GM18511 (cell line): Measurements from ENCODE around the gene VSIG4.
A peak's percentile ranks its signal among the peaks of the same experiment; 100 is the strongest.

Experiments
- ATAC-seq: cut with Tn5 transposase; IDR thresholded peaks from one replicate; pipeline ENCODE4 v1.9.1; 2021; ENCODE audit warnings: mild to moderate bottlenecking, moderate library complexity; ENCODE audit not compliant: unreplicated experiment

VSIG4 gene

DNA sequence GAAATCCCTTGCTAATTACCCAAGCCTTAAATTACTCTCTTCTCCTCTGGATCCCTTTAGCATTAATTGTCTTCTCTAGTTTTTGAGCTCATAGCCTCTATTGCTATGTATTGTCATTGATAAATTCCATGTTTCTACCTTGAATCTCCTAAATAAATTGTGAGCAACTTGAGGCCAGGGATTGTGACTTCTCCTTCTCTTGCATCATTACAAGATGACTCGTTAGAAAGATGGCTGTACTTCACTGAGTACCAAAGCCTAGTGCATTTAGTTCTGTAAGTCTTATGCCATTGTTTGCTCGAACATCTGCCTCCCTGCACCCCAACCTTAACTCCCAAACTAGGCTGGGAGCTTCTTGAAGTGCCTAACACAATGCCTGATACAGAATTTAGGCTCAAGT, 15.3 kb downstream of the VSIG4 start:
- ATAC-seq, result no peak

DNA sequence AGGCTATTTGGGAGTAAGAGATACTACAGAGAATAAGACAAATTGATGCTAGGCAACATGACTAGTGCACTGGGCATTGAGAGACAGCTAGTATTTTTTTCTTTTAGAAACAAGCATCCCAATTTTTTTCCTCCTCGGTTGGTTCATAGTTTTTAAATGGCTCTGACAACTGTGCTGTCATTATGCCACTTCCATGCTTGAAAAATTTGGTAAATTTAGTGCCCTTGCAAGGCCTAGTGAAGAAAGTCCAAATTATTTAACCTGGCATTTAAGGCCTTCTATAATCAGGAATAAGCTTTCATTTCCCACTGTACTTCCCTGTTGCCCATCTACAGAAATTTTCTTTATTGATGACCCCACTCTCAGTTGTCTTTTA, 15.8 kb downstream of the VSIG4 start:
- ATAC-seq, result no peak

DNA sequence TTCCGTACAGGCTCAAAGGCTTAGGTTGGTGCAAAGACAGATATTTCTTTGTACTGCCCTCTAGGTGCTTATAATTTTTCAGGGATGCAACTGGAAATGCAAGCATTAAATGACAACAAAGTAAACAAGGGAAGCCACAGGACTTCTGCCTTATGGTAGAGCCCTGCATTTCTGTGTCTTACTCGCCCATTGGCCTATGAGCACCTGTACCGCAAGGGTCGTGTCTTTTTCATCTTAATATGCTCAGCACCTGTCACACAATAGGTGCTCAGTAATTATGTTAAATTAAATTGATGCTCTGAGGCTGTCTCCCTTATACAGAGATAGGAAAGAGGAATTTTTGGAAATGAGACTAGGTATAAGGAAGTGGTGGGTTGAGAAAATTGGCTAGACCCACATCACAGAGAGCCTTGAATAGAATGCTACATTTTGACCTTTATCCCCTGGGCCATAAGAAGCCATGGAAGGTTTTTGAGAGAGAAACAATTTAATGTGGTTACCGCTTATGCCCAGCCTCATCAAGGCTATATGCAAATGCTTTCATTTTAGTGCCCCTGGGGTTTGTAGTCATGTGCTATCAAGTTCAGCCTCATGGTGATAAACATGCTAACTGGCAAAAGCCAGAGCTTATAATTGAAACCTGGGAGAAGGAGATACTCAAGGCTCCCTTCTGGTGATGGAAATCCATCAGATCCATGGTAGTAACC, 16.3 kb downstream of the VSIG4 start:
- ATAC-seq, result no peak

DNA sequence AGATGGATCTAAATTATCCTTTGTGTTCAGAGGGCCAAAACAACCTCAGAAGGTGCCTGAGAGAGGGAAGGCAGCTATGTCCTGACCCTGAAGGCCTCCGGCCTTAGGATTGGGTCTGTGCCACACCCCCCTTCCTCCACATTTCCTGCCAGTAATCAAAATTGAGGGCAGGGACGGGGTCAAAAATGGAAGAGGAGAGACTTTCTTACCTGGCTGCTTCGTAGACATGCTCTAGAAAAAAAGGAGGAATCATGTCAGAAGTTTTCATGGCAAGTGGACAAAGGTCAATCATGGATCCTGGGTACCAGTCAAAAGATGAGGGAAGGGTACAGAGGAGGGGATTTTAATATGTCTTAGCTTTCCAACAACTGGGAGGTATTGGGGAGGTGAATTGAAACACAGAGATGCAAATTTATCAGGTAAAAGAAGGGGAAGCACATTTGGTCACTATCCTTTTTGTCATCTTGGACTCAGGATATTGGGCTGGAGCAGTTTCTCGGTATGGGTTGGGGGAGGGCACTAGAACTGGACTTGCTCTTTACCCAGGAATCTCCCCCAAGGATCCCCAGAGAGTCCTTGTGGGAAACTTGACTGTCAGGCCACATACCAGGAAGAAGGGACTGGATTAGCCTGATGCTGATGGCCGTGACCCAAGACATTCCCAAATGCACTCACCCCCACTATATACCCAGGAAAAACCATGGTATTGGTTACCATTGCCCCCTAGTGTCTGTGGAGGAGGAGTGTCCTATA, 17.1 kb downstream of the VSIG4 start:
- ATAC-seq, result no peak

DNA sequence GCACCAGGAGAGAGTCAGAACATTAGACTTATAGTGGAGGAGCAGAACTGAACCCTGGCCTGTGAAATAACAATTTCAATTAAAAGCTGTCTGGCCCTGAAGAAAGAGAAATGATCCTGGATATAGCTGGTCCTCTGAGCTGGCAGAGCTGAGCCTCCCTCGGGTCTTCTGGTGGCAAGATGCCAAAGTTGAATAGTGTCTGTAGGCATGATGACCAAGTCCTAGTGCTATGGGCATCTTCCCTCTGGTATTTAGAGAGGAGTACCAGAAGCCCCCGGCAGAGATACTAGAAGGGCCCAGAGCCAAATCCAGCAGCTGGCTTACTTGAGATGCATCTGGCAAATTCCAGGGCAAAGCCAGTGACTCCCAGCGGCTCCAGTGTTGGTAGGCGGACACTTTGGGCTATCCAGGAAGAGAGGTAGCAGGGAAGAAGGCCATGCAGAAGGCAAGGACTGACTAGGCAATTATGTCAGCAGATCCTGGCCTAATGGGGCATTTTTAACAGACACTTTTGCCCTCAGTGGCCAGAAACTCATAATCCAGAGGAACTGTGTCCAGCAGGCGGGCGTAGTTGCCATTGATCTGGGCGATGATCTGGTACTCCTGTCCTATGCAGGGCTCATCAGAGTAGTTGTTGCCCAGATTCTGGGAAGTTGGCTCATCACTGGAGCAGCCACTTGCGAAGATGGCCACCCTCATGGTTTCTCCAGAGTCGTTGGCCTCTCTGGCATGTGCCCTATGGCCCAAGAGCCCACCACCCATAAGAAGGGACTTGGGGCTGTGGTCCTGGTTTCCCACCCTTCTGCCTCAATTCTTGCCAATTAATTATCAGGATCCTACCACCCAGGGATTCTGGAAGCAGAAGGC, 17.9 kb downstream of the VSIG4 start:
- no peak for ATAC-seq

DNA sequence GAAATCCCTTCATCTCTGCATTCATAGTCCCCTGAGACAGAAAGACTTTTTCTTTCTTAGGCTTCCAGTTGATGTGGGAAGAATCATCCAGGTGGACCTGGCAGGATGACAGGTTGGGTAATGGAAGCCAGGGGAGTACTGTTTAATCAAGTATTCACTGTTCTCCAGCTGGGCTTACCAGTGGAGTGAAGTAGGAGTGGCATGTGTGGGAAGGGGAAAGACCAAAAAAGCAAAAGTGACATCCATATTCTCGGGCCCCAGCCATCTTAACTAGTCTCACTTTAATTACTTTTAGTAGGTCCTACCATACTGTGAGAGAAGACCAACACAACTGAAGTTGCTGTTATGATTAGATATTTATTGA, 18.5 kb downstream of the VSIG4 start:
- ATAC-seq, result no peak

DNA sequence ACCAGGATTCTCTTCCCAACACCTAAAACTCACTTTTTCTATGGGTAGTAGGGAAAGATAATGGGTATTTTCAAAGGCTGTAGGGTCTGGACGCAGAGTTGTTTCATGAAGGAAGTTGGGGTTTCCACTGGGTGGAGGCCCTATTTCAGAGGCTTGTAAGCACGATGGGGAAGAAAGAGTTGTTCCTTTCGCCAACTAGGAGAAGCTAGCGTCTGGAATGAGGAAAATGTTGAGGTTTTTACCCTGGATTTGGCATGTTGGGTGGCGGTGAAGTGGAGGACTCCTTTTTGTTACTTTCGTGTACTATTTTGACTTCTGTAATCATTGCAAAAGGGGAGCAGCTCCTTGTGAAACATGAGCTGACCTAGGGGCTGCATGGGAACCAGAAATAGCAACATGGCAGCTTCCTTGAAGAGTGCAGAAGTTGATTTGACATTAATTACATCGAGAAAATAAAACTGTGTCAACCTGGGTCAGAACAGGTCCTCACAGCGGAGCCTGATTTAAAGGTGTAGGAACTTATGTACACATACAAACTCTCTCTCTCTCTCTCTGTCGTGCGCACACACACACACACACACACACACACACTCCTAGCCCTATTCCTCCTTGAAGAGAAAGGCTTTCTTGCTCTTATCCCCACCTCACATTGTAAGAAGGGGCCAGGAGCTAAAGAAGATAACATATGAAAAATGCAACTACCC, 19.1 kb downstream of the VSIG4 start:
- ATAC-seq, result no peak

DNA sequence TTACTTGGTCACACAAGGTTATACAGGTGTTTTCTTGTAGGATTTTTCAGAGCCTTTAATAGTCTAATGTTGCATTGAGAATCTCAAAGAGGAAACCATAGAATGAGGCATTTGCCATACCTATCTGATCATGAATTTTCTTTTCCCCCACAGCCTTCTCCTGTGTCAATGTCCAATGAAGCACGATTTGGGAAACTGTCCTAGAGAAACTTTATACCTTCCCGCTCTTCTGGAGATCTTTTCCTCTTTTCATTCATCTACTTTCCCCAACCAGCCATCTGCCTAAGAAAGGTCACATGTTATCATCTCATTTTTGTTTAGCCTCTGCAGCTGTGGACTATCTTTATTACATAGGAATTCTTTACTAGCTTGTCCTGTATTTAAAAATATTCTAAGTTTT, 19.9 kb downstream of the VSIG4 start:
- no peak for ATAC-seq

DNA sequence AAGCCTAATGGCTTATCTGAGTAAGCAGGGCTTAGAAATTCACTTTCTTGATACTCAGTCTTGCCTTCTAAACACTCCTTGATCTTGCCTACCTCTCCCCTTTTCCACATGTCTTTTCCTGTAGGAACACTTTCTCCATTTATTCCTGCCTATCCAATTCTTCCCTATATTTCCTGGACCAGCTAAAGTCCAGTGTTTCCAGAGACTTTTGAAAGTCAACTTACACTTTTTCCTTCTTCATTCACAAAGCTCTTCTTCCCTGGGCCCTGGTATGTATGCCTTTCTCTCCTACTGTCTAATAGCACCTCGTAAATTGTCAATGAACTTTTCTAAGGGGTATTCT, 20.6 kb downstream of the VSIG4 start:
- ATAC-seq, result no peak

DNA sequence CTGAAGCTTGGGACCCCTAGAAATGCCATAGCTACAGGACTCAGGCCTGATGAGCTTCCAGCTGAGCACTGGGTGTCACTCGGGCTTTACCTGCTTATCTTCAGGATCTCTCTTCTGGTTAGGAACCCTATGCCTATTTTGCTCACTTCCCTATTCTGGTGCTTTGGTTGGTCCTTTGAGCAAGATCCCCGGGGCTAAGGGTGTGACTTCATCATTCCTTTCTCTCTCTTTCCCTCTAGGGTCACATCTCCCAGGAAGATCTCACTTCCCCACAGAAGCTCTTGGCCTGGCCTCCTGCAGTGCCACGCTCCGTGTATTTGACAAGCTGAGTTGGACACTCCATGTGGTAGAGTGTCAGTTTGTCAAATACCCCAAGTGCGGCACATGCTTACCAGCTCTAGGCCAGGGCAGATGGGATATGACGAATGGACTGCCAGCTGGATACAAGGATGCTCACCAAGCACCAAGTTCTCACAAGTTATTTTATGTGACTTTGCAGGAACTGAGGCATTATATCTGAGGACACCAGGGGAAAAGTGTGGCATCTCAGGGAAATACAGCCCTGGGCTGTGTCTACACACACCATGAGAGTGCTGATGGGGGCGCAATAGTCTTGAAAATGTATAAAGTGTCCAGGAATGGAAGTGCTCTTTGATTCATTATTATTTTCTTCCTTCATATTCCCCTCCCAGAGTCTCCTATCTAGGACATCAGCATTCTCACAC, 21.1 kb downstream of the VSIG4 start:
- no peak for ATAC-seq

DNA sequence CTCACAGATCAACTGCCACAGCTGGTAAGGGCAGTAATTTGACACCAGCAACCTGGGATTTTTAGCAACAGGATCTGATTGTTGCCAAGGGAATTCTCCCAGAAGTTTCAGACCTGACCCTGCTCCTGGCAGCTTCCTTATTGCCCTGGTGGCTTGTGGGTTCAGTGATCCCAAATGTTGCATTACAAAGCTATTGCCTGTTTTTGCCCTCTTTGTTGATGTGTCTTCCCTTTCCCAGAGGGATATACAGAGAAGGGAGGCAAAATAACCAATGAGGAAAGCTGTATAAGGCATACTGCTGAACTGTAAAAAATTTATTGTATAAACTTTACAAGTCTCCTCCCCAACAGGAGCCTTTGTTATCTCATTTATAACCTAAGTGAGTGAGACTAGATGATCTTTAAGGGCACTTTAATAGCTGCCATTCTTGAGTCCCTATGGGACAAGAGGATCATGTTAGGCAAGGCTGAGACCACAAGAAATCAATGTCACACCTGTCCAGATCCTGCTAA, 22.2 kb downstream of the VSIG4 start:
- no peak for ATAC-seq

DNA sequence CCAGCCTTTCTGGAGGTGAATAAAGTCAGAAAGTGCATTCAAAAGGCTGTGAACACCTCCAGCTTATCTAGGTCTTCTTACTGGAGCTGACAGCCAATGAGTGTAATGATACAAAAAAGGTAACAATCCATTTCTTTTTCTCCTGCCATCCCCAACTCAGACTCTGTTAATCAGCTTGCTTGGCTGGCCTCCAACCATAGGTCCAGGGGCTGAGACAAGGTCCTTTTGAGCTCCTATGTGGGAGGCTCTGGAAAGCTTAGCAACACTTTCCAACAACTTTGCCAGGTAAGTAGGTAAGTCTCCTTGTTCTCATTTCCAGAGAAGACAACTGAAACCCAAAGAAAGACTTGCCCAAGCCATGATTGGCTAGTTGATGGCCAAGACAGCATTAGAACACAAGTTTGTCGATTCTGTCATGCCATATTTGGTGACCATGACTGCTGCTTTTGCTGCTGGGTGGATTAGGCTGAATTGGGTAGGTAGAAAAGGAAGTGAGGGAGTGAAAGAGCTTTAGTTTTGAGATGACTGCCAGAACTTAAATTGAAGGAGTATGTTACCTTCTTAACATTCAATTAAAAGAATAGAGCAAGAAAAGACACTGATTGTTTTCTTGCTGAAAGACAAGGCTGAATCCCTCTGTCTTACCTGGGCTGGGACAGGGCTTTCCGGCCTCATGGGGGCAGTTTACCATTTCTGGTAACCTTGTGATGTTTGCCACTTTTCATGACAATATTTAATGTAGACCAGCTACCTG, 22.8 kb downstream of the VSIG4 start:
- ATAC-seq, result peak; percentile 30

DNA sequence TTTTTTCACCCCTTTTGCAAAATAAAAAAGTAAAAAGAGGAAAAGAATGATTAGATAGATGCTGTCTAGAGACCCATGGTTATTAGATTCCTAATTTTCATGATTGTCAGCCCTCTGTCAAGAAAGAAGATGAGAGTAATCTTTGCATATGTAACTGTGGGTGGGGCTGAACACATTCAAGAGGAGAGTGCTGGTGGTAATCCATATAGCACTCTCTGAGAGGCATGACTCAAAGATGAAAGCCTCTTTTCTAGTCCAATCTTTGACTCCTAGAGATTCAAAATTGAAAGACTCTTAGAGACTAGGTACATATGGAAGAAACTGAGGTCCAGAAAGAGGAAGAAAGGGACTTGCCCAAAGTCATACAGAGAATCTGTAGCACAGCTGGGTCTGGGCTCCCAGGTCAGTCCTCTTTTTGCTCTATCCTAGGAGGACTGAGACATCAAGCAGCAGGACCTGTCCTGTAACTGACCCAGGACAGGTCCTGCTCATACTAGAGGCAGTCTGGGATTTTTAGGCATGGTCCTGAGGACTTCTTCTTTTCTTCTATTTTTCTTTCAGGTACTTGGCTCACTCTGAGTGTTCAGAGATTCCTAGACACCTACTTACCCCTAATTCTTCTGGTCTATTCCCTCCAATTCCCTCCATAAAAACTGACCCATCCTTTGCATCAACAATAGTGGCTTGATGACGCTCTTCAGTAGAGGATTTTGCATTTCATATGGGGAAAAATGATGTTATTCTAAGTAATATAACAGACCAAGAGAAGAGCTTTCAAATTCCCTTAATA, 23.8 kb downstream of the VSIG4 start:
- ATAC-seq, result peak; percentile 40

DNA sequence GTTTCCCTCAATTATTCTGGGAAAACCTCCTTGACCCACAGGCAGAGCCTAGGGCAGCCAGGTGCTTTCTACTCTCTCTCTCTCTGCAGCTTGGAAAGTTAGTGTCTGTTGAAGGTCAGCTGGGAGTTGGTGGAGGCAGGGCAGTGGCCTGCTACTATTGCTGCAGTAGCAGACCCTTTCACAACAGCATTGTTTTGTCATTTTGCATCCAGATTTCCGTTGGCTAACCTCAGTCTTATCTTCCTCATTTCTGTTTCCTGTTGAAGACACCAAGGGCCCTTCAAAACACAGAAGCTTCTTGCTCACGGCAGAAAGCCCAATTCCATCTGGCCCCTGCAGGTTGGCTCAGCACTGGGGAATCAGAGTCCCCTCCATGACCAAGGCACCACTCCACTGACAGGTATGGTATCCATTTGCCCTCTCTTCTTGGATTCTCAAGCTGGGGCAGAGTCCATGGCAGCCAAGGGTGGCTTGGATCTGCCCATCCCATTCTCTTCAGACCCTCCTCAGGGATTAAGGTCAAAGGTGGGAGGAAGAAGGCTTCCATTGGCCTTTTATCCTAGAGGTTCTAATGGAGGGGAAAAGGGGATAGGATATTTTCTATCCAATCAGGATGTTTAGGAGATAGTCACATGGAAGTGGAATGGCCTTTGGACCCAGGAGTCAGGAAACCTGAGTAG, 24.6 kb downstream of the VSIG4 start:
- ATAC-seq, result peak; percentile 43

DNA sequence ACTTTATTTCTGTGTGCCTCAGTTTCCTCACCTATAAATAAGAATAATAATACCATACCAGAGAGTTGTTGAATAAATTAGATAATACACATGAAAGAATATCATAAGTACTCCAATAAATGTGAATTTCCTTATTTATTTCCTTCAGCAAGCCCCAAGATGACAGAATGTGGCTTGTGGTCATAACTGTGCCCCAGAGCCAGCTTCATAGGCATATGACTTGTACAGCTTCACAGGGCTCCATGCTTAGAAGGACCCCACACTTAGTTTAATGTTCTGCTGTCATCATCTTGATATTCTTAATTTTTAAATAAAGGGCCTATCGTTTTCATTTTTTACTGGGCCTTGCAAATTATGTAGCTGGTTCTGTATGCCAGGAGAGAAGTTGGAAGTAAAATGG, 25.3 kb downstream of the VSIG4 start:
- no peak for ATAC-seq

DNA sequence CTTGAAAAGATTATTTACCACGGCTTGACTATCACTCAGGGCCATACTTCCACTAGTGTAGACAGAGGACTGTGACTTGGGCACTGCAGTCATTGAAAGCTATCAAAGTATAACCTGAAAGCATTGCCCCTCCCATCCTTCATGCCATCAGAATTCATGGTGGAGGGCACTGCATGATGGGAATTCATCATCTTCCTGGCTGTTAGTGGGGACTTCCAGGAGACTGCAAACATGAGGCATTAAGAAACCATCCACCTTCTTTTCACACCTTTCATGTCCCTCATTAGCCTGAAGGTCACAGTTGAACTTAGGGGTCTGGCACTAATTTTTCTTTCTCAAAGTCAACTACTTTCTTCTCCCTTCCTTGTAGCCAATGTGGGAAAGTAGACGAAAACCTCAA, 25.8 kb downstream of the VSIG4 start:
- ATAC-seq, result no peak

DNA sequence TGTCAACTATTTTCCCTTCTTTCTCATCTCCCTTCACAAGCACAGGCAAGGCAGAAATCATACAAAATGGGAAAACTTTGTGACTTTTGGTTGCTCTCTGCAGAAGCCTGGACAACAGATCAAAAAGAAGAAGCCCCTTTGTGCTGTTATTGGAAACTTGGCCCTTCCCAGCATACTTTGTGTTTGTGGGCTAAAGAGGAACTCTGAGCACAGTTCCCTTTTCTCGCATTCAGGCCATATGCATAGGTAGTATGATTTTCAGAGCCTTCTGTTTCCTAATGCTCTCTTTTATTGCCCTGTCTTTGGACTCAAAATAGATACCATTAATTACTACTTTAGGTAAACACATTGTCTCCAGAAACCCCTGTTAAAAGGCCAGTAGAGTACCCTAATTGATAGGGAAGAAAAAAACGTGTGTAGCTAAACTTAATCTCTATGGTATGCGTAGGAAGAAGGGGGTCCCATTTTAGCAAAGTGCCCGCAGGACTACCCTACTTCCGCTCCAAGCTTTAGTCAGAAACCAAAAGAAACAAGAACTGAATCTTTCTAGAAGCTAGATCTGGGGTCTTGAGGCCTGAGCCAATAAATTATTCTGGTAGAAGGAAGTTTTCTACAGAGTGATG, 26.6 kb downstream of the VSIG4 start:
- peak; percentile 26 for ATAC-seq

DNA sequence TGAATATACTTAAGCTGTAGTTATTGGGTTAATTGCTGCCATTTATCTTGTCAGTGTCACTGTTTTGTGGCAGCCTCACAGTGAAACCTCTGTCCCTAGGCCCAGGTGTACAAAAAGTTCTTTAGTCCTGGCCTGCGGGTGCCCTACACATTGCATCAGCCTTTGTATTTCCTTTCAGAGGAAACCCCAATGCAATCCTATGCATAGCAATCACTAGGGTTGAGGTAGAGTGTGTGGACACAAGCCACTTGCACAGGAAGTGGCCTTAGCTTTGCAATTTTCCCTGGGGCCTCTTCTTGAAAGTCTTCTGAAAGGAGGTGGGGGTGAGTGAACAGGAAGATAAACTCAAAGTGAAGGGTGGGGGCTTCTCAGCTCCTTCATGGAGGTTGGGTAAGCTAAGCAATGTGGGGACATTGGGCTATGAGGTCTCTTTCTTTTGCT, 27.8 kb downstream of the VSIG4 start:
- peak; percentile 44 for ATAC-seq
